Measurements from ENCODE around the gene OR4K5.
"Not testable (repeated sequence)": the region's sequence is repeated elsewhere in the genome, so short reads cannot be mapped to it uniquely, and the experiment has no call there.

Gene OR4K5, protein sequence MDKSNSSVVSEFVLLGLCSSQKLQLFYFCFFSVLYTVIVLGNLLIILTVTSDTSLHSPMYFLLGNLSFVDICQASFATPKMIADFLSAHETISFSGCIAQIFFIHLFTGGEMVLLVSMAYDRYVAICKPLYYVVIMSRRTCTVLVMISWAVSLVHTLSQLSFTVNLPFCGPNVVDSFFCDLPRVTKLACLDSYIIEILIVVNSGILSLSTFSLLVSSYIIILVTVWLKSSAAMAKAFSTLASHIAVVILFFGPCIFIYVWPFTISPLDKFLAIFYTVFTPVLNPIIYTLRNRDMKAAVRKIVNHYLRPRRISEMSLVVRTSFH

DNA sequence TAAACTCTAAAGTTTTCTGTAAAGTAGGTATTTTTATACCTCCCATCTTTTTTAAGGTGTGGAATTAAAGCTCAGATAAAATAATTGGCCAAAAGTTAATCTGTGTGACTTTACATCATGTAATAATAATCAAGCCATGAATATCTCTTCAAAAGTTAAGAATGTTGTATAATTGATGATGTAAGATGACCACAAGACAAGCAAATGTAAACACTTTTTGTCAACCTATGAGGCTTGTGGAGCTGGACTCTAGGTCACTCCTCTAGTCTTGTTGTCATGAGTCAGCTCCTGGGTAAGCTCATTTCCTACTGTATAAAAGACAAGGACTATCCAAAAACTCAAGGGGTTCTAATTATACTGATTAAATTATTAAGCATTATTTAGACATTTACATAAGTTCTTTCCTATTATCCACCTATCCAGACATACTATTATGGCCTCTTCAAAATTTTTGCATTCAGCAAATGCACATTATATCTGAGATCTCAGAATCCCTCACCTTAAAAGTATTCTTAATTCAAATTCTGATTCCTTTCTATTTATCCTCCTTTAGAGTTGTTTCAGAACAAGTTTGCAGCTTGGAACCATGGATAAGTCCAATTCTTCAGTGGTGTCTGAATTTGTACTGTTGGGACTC is at the start of gene OR4K5:
Gene OR4K5 (plus strand): TSS at position 587 of the 637 bp plus-strand sequence. CDS start 0 bp downstream, at position 587.
- no peak for DNase-seq (ENCODE audit: low read depth in 2 of 3, low spot score in 1 of 3)

DNA sequence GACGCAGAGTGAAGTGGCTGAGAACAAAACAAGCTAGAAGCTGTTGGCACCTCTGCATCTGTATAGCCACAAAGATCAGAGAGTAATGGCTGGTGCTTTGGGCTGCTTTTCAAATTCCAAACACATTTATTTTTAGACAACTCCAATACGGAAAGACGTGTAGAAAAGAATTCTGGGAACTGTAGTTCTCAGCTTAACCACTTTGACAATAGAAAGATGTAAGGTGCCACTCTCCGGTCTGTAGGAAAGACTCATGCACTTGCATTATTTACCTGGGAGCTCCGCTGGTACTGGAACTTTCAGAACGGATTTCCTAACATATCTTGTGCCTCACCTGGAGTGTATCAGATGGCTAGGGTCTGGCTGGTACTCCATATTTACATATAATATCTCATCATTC is 47.2 kb upstream of the OR4K5 start:
- no peak for DNase-seq (ENCODE audit: low read depth in 2 of 3, low spot score in 1 of 3)

DNA sequence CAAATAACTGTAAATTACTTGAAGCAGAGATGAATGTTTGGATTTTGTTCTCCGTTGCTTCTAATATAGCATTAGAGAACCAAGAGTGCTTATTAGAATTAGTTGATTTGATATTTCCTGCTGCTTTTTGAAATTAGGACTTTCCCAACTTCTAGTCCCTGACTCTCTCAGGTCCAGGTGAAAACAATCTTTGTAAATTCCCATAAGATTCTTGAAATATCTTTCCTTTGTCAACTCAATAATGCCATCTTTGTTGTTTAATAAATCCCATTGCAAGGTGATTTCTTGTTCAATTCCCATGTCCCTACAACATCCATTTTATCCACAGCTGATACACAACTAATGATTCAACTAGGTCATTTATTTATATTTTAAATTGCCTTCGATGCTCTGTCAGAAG is 45.6 kb upstream of the OR4K5 start, which contains the start of gene OR4K2:
Gene OR4K2 (plus strand): TSS at position 301 of the 400 bp plus-strand sequence. CDS start 1,126 bp downstream, outside the sequence.
- no peak for DNase-seq (ENCODE audit: low read depth in 2 of 3, low spot score in 1 of 3)

DNA sequence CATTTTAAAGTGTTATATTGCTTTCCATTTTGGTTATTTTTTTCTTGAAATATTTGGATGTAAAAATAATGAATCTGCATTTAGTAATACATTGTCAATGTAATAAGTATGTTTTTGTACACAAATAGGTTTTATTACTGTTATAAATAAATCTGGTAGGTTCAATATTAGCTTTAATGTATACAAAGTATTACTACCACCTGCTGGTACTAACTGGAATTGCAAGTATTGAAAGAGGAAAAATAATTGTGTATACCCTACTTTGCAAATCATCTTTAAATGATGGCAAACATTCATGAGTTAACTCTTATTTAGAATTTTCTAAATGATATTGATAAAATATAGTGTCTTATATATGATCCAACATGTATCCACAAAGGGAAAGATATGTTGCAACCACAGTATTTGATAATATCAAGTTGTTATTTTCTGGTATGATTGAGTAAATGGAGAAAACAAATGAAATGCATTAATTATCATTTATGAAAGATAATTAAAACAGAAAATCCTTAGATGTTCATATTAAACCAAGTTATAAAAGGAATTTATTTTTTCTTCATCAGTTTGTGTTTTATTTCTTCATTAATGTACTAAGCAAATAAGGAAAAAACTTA is 42.3 kb upstream of the OR4K5 start:
- DNase-seq (ENCODE audit: low read depth in 2 of 3, low spot score in 1 of 3) = peak in 1 of 3 donors; percentile 20

DNA sequence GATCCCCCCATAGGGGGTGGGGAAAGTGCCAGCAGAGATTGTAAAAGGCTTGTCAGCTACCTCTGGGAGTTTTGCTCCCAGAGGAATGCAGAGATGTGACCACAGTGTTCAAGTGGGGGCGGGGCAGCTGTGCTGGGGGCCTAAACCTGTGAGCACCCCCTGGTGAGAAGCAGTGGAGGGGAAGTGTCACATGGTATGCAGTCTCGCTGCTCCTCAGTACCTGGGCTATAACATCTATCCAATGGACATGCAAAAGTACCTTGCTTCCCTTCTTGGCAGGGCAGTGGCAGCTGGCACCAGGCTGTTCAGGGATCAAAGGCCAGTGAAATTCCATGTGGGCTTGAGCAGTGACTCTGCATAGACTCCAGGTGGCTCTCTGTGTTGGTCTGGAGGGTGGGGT is 25.1 kb upstream of the OR4K5 start:
- no peak for DNase-seq (ENCODE audit: low read depth in 2 of 3, low spot score in 1 of 3)

DNA sequence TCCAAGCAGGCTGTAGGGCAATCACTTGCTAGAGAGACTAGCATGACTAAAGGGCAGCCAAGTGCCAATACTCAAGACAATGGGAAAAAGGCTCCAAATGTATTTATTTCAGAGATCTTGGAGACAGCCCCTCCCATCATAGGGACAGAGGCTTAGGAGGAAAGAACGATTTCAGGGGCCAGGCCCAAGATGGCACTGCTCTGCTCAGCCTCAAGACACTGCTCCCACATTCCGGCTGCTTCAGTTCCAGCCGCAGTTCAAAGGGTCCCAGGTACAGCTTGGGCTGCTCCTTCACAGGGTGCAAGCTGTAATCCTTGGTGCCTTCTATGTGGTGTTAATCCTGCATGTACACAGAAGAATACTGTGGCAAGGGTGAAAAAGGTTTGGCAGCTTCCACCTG is 19.4 kb upstream of the OR4K5 start:
- DNase-seq (ENCODE audit: low read depth in 2 of 3, low spot score in 1 of 3) = no peak

DNA sequence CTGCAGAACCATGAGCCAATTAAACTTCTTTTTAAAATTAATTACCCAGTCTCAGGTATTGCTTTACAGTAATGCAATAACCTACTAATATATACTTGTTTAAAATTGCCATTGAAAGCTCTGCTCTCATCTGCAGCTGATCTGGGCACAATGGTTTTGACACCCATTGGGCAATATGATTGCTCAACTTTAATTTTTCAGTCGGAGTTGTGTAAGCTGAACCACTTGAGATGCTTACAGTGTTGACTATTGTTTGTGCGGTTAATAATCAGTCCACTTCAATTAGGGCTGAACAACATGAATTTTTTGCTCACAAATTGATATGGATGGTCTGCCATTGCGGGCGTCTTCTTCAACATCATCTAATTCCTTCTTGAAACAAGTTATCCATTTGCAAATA is 18.0 kb upstream of the OR4K5 start:
- no peak for DNase-seq (ENCODE audit: low read depth in 2 of 3, low spot score in 1 of 3)

DNA sequence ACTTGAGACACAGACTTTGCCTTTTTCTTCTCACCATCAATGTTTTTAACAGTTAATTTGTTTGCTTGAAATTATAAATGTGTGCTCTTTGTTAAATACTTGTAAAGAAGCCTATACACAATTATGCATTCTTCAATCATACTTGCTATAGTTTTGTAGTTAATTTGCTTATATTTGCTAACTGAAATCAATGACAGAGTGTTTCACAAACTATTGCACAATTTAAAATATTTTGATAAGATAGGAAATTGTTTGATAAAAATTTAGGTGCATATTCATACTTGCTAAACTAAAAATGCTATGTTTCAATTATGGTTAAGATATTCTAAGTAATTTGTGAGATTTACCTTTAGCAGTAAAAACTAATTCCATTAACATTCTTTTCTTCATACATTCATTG is 13.7 kb upstream of the OR4K5 start:
- no peak for DNase-seq (ENCODE audit: low read depth in 2 of 3, low spot score in 1 of 3)

DNA sequence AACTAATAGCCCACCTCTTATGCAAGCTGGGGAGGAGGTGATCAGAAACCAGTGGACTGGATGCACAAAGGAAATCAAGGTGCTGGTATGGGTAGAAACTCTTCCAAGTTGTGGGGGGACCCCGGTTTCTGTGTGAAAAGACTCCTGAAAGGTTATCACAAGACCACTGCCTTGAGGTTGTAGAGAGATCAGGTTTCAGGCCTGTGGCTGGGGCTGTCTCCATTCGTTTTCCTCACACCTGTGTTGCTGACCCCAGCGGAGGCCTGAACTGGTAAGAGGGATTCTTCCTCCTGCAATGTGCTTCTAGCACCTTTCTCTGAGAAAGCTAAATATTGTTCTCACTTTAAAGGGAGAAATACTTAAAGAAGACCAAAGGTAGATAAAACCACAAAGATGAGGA is 9.3 kb upstream of the OR4K5 start:
- DNase-seq (ENCODE audit: low read depth in 2 of 3, low spot score in 1 of 3) = no peak

DNA sequence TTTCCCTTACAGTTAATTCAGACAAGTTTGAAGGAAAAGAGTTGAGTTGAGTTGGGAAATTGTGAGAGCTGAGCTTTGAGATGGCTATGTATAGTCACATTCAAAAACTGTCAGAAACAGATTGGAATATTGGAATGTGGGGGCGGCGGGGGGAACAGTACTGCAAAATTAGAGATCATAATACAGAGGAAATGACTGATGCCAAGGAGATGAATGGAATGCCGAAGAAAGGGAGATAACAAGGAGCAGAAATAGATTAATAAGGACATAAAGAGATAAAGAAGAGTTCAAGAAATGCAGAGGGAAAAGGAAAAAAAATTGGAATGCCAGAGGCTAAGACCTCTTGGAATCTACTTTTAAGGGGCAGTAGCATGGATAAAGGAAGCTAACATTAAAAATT is 3.2 kb upstream of the OR4K5 start:
- no peak for DNase-seq (ENCODE audit: low read depth in 2 of 3, low spot score in 1 of 3)

DNA sequence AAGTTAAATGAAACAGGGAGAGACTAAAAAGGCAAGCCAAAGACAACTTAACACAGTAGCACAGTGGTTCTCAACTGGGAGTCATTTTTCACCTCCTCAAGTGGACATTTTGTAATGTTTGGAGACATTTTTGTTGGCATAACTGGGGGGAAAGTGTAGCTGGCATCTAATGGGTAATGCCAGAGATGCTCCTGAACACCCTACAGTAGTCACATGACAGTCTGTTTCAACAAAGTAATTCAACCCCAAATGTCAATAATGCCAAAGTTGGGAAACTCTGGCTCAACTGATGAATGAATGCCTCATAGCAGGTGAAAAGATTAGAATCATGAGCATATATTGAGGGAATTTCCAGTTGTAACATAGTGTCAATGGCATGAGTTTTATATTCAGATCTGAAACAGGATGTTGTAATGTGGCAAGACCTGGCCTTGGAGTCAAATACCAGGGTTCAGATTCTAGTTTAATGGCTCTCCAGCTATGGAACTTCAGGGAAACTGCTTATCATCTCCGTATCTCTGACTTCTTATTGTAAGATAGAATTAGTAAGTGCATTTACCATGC is 2.4 kb upstream of the OR4K5 start:
- no peak for DNase-seq (ENCODE audit: low read depth in 2 of 3, low spot score in 1 of 3)

DNA sequence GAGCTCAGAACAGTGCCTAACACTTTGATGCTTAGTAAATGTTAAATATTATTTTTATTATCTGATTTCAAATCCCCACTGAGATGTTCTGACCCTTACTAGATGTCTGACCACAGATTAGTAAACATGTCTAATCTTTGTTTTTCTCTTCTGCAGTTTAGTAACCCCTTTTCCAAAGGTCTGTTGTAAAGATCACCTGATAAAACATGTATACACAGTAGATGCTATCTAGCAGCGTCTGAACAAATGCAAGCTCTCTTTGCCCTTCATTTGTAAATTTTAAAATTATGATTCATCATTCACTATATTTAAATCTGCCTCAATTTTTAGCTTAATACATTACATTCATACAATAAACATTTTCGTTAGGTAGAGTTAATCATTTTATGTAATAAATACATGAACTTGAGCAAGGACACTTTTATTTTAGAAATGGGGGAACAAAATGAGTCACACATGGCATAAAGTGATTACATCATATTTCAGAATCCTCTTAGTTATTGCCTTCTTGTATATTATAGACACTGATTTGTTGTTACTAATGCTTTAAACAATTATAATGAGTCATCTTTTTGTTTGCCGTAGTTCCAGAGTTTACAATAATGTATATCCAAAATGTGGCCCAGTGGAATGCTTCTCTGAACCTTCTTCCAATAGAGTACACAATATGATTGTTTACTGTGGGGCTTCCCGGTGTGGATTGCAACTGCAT is 1.7 kb upstream of the OR4K5 start:
- no peak for DNase-seq (ENCODE audit: low read depth in 2 of 3, low spot score in 1 of 3)

DNA sequence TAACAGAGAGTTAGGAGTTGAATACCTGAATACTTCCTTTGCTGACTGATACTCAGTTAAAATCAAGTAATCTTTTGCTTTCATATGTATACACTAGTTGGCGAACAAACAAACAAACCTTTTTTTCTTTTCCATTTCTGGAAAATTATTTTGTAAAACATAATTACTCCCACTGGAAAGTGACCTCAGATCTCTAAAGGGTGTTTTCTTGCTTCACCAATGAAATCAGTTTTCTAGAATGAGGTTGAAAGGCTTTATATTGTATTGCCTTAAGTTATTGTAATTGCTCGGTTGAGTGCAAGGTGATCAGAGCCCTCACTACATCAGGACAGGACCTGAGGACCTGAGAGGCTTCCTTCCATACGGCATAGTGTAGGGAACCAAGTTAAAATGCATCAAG is 10.2 kb downstream of the OR4K5 start, which contains the start of gene OR4K1:
Gene OR4K1 (plus strand): TSS at position 301 of the 400 bp plus-strand sequence. CDS start 4,750 bp downstream, outside the sequence.
- no peak for DNase-seq (ENCODE audit: low read depth in 2 of 3, low spot score in 1 of 3)

DNA sequence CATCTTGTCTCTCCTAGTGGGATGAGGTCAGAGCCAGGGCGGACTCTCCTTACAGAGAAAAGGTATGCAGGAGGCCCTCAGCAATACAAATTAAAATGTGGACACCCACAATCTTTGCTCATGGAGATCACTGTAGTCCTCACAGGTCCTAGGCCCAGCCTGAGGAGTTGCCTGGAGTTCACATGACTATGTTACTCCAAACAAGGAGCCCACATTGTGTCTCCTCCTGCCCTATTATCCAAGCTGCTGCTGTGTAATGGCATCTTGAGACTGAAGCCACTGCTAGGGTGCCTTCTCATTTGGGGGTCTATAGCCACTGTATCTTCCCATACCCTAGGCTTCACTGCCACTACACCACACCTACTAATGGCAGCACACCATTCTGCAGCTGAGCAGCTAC is 21.3 kb downstream of the OR4K5 start:
- DNase-seq (ENCODE audit: low read depth in 2 of 3, low spot score in 1 of 3) = no peak

DNA sequence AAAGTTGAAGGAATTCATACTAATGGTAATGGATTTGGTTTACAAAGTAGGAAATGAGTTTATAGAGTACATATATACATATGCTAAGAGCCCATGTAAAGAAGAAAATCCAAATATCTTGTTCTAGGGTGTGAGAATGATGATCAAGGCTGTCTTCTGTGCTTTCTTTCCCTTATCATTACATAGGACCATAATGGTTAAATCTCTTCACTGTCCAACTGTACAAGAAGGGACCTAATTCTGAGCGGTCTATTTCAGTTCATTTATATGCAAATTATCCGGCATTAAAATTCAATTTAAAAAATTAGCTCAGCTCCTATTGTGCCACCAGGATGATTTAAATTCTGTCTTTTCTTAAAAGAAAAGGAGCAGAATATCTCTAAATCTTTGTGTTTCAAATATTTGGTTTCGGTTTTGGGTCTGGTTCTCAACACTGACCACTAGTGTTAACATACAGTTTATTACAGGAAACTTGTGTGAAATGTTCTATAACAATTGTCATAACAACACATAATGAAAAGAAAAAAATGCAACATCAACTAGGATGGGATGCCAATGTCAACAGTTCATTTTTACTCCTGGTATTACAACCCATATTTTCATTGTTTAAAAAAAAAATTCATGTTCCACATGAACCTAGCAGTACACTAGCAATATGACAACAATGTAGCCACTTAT is 27.1 kb downstream of the OR4K5 start:
- no peak for DNase-seq (ENCODE audit: low read depth in 2 of 3, low spot score in 1 of 3)

DNA sequence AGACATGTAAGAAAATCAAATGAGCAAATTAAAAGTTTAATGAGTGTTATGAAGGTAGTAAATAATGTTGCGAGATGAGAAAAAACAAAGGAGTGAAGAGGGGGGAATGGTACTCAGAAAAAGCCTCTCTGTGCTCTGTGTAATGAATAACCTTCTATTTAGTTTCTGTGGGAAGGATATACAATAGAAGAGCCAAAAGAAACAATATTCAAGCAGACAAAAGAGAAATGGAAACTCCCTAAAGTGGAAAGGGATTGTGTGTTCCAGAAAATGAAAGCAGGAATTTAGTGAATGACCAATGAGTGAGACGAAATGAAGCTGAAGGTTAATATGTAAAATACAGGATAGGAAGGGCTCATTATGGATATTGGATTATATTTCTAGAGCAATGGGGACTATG is 28.8 kb downstream of the OR4K5 start:
- no peak for DNase-seq (ENCODE audit: low read depth in 2 of 3, low spot score in 1 of 3)

DNA sequence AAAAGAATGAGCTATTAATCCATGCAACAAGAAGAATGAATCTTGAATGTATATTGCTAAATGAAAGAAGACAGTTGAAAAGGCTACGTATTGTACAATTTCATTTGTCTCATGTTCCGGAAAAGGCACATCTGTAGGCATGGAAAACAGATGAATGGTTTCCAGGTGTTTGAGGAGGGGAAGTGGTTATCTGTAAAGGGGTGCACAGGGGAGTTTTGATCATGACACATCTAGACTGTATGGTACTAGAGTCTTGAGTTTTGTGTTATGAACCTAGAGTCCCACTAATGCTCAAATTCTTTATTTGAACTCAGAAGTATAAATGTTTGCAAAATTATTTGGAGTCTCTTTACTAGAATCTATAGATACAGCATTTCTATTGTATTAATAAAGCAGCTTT is 49.3 kb downstream of the OR4K5 start:
- not testable (repeated sequence) for DNase-seq (ENCODE audit: low read depth in 2 of 3, low spot score in 1 of 3)
